KBM-7 (cell line): Measurements from ENCODE around the gene YIPF2.
A peak's percentile ranks its signal among the peaks of the same experiment; 100 is the strongest.
"Not testable (repeated sequence)": the region's sequence is repeated elsewhere in the genome, so short reads cannot be mapped to it uniquely, and the experiment has no call there.

Source experiments
- DNase-seq: peaks from one replicate; pipeline ENCODE4 v3.0.0-alpha.2; 2015
- in situ Hi-C: fragments of 300-500 bp; cut with MboI; formaldehyde crosslinking; loops from 2 replicates; pipeline ENCODE4 v1.14.3; 2020; ENCODE audit warnings: low sequenced_read_pairs, low pct_unique_long_range_greater_than_20kb, mixed read lengths

YIPF2 gene

GRCh38 chr19:10928563-10929401, at the start of gene YIPF2, which contains the start of gene TIMM29:
Gene YIPF2 (minus strand): TSS chr19:10928639. CDS start chr19:10928410, 229 bp downstream.
Gene TIMM29 (plus strand): TSS chr19:10928811. CDS start chr19:10928823, 12 bp downstream.
- in situ Hi-C loops: no loop called here
- peak; percentile 97 for DNase-seq

GRCh38 chr19:10977742-10978092, 49.3 kb upstream of the YIPF2 start:
- no peak for DNase-seq

DNA sequence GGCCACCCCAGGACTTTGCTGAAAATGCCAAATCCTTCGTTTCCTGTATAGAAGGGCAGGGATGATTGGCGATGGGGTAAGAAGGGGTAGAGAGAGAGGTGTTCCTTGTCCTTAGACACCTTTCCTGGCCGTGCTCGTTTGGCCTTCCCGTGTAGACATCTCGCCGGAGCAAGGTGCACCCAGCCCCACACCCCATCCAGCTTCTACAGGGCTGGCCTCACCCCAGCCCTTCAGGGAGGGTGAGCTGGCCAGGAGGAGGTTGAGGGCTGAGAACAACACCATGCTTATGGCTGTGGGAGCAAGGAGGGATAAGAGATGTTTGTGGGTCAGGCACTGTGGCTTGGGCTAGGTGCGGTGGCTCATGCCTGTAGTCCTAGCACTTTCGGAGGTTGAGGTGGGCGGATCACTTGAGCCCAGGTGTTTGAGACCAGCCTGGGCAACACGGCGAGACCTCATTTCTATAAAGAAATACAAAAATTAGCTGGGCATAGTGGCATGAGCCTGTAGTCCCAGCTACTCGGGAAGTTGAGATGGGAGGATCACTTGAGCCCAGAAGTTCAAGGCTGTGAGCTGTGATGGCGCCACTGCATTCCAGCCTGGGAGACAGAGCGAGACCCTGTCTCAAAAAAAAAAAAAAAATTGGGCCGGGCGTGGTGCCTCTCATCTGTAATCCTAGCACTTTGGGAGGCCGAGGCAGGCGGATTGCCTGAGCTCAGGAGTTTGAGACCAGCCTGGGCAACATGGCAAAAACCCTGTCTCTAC, 47.9 kb upstream of the YIPF2 start:
- DNase-seq: no peak
- in situ Hi-C loops: no loop called here

More at GRCh38 chr19:10977742-10978092, 49.3 kb upstream of the YIPF2 start:
- in situ Hi-C loops: no loop called here

- in situ Hi-C loops: no loop called here
- no peak for DNase-seq
These were observed 47.1 kb upstream of the YIPF2 start for GRCh38 chr19:10975374-10976130.

DNA sequence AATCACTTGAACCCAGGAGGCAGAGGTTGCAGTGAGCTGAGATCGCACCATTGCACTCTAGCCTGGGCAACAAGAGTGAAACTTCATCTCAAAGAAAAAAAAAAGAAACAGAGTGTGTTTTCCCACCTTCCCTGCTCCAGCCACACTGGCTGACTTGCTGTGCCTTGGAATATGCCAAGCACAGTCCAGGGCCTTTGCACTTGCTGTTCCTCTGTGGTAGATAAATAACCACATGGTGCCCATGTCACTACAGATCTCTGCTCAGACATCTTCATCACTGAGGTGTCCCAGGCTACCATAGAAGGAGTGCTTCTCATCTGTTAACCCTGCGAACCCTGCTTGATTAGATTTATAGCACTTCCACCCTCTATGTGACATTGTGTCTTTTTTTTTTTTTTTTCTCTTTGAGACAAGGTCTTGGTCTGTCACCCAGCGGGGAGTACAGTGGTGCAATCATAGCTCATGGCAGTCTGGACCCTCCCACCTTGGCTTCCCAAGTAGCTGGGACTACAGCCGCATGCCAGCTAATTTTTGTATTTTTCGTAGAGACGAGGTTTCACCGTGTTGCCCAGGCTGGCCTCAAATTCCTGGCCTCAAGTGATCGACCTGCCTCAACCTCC, 42.8 kb upstream of the YIPF2 start:
- no peak for DNase-seq
- in situ Hi-C loops: no loop called here

DNA sequence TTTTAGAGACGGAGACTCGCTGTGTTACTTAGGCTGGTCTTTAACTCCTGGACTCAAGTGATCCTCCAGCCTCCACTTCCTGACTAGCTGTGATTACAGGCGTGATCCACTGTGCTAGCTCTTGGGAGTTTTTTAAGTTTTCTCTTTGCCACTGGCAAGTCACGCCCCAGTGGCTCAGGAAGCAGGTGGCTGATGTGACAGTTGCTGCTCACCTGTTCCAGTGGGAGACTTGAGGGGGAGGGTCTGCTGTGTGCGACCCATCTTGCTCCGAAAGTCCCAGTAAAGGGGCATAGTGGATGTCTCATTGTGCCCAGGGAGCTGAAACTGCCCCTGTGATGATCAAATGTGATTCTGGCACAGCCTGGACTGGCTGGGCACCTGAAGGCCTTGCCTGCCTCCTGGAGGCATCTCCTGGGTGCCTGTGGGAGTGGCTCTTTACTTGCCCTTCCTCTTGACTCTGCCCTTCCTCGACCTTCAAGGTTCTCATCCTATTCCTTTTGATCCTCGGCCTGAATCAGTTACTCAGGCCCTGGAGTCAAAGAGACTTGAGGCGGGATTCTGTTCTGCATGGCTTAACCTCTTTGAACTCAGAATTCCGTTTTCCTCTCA, 40.2 kb upstream of the YIPF2 start:
- in situ Hi-C loops: no loop called here
- DNase-seq: no peak

GRCh38 chr19:10966809-10967208, 38.4 kb upstream of the YIPF2 start:
- DNase-seq: no peak
- in situ Hi-C loops: no loop called here

DNA sequence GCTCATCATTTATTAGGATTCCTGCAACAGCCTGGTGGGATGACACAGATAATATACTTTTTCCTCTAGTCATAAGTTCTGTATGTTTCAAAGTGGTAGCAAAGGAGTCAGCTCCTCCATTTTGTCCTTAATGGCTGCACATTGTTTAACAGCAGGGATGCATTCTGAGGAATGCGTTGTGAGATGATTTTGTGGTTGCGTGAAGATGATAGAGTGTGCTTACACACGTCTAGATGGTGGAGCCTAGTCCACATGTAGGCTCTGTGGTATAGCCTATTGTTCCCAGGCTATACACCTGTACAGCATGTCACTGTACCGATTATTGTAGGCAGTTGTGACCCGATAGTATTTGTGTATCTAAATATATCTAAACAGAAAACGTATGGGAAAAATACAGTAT, 37.0 kb upstream of the YIPF2 start:
- no peak for DNase-seq
- in situ Hi-C loops: no loop called here

- in situ Hi-C loops: no loop called here
- DNase-seq: no peak
These were observed 36.5 kb upstream of the YIPF2 start for GRCh38 chr19:10964903-10965302.

- in situ Hi-C loops: no loop called here
- DNase-seq: no peak
These were observed 35.4 kb upstream of the YIPF2 start for GRCh38 chr19:10963865-10964264.

DNA sequence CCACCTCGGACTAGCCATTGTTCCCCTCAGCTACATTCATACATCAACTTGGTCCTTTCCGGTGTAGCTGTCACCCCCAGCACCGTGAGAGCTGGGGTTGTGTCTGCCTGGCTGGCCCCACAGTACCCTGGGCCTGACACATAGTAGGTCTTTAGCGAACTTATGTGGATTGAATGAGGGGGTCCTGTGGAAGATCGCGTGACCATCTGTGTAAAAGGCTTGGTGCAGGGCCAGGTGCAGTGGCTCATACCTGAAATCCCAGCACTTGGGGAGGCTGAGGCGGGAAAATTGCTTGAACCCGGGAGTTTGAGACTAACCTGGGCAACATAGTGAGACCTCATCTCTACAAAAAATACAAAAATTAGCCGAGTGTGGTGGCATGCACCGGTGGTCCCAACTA, 34.4 kb upstream of the YIPF2 start:
- DNase-seq: no peak
- in situ Hi-C loops: no loop called here

GRCh38 chr19:10961073-10961860, 32.8 kb upstream of the YIPF2 start:
- in situ Hi-C loops: no loop called here
- DNase-seq: peak; percentile 31

- in situ Hi-C loops: no loop called here
- DNase-seq: peak; percentile 93
These were observed 32.1 kb upstream of the YIPF2 start, which contains the start of gene SMARCA4 for GRCh38 chr19:10960314-10961072. Gene SMARCA4 (plus strand): TSS chr19:10961030. CDS start chr19:10984152, 23,122 bp downstream.

GRCh38 chr19:10959277-10959968, 31.0 kb upstream of the YIPF2 start:
- DNase-seq, in situ Hi-C loops: not testable (repeated sequence)

- in situ Hi-C loops: no loop called here
- no peak for DNase-seq
These were observed 24.4 kb upstream of the YIPF2 start for GRCh38 chr19:10952809-10953208.

GRCh38 chr19:10946958-10947657, 18.7 kb upstream of the YIPF2 start:
- DNase-seq: no peak
- in situ Hi-C loops: no loop called here
